K562 (cell line): ENCODE measurements around the gene KDM2A. TPM values are rescaled to one million over a fixed set of nuclear protein-coding genes. Genes with fewer than 3 reads are reported as not detected.

Source experiments
- BCOR ChIP-seq: fragments of 450-650 bp; IDR thresholded peaks from 2 replicates; pipeline ENCODE4 v1.6.1; 2016
- CUX1 ChIP-seq: fragments of 200-800 bp; sonication (Bioruptor generic); IDR thresholded peaks from 2 replicates; pipeline ENCODE4 v1.6.1; 2016; ENCODE audit warnings: missing genetic modification characterization, missing compliant biosample characterization
- ETS1 ChIP-seq: conservative IDR thresholded peaks from 2 replicates; pipeline ENCODE4 v1.6.1; 2011; ENCODE audit warnings: low read depth, mild to moderate bottlenecking, low read length; ENCODE audit not compliant: control insufficient read depth
- MITF ChIP-seq: IDR thresholded peaks from 2 replicates; pipeline ENCODE4 v1.6.1; 2014; ENCODE audit warnings: antibody characterized with exemption
- PKNOX1 ChIP-seq: fragments of 450-650 bp; IDR thresholded peaks from 2 replicates; pipeline ENCODE4 v1.6.1; 2016
- PTBP1 ChIP-seq: fragments of 200-400 bp; formaldehyde crosslinking; IDR thresholded peaks from 2 replicates; pipeline ENCODE4 v1.6.1; 2017; ENCODE audit warnings: low read depth, low read length
- ZNF165 ChIP-seq: fragments of 250-450 bp; sonication (Bioruptor Pico); IDR thresholded peaks from 2 replicates; pipeline ENCODE4 v1.4.0; 2020; ENCODE audit warnings: borderline replicate concordance
- ZNF23 ChIP-seq: fragments of 250-450 bp; sonication (Bioruptor Pico); IDR thresholded peaks from 2 replicates; pipeline ENCODE4 v1.4.0; 2020; ENCODE audit warnings: mild to moderate bottlenecking
- ZNF274 ChIP-seq: IDR thresholded peaks from 2 replicates; pipeline ENCODE4 v1.6.1; 2011; ENCODE audit warnings: low read depth, mild to moderate bottlenecking, low read length, moderate library complexity, borderline replicate concordance
- polyA plus RNA-seq, 8 experiments: library from polyadenylated mRNA; depleted of rRNA in 4 of 8; stranded (reverse) in 5 of 8; unstranded in 3 of 8; fragments of >200 nt; fragmentation: Nextera tagmentation in 2 of 8; fragmentation: Illumina TruSeq in 1 of 8; extraction: Ambion mirVana in 2 of 8; extraction: Trizol in 1 of 8; gene quantifications; 2 replicates each; pipeline versions ENCODE4 v1.2.1 to v1.2.3, GENCODE V29; 2011 to 2014; ENCODE audit warnings: inconsistent platforms in 1 of 8, missing spikeins in 1 of 8
- total RNA-seq, 7 experiments: library from RNA; depleted of rRNA in 6 of 7; stranded (reverse); fragments of >200 nt in 6 of 7; fragmentation: Illumina TruSeq in 2 of 7; extraction: Trizol in 2 of 7; gene quantifications; 2 replicates each; pipeline versions ENCODE4 v1.2.1 to v1.2.3, GENCODE V29; 2011 to 2021; ENCODE audit warnings: low replicate concordance in 1 of 7

Gene KDM2A
- total and polyA plus RNA-seq, 9 of the 15 experiments (the other 6 are each of a cell fraction or from before 2014, with no cell fraction given), result 5.0 to 39.3 (median 21.3) TPM

GRCh38 chr11:67301951-67302516 lies 183.0 kb downstream of the KDM2A start (continued):
- TF ChIP-seq CUX1 (CRISPR knock-in tag) (no peak), PTBP1 (no peak), BCOR (no peak), ZNF165 (CRISPR knock-in tag) (no peak), ZNF274 (no peak), PKNOX1 (peak; percentile 62), ETS1 (no peak), ZNF23 (CRISPR knock-in tag) (no peak), MITF (no peak)
